ENCODE data around the gene TMEM52. TPM values are rescaled to one million over a fixed set of nuclear protein-coding genes. Genes with fewer than 3 reads are reported as not detected.

Gene TMEM52
- total RNA-seq, 1 donor from 2014 or later = 11.3 TPM

DNA sequence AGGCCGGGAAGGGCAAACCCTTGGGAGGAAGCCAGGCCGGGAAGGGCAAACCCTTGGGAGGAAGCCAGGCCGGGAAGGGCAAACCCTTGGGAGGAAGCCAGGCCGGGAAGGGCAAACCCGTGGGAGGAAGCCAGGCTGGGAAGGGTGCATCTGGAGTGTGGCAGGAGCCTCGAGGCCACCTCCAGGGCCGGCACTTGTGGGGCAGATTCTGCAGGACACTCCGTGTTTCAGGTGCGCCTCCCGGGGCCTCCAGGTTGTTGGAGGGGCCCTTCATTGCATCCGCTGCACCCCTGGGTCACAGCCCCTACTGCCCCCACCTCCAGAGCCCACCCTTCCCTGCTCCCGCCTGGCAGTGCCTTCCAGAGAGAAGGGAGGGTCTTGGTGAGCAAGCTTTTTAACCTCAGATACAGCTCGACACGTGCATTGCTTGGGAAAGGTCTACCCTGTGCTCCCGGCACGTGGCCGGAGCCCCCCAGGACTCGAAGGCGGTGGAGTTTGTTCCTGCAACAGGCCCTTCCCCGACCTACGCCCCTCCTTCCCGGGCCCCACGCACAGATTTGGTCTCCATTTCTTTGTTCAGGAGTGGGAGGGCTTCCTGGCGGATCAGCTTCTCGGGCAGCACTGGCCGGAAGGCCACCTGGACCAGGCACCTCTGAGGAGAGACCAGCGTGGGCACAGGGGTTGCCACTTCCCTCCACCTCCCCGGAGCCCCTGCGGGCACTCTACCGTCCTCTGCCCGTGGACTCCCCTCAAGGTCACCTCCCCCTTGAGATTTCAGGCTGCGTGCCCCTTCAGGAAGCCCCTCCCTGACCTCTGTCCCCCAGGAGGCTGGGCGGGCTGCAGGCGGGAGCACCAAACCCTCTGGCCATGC lies 9.4 kb upstream of the TMEM52 start:
- ATAC-seq = peak; percentile 49
- peak; percentile 70 for DNase-seq (ENCODE audit: low spot score)

GRCh38 chr1:1927751-1928150 lies 8.7 kb upstream of the TMEM52 start:
- ATAC-seq (peak; percentile 14), DNase-seq (ENCODE audit: low spot score) (peak; percentile 61)

DNA sequence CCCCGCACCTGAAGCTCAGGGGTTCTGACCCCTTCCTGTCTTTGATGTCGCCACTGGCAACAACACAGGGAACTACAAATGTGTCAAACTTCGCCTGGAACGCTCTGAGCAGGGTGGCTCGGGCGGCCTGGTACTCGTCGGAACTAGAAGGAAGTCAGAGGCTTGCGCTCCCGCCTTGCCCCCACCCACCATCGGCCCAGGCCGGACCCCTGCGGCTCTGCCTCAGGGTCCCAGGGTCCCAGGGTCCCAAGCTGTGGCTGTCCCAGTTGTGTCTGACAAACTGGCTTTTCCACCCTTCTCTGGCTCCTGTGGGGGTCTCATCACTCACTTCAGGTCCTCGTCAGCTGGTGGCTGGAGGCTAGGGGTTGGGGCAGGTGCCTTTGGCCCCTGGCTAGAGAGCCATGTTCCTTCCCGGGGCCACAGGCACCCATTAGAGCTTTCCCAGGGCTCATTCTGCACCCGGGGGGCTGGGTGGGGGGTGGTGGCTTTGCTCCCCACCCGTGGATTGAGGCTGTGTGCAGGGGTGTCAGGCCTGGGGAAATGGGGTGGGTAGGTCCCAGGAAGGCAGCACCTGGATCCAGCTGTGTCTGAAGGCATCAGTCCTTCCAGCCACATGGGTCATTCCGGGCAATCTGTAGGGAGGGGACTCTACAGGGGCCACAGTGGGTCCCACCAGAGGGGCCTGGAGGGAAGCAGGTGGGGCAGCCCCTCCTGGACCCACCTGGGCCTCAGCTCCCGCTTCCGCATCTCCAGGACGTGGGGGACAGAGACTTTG lies 8.0 kb upstream of the TMEM52 start:
- DNase-seq (ENCODE audit: low spot score) (no peak), ATAC-seq (no peak)

GRCh38 chr1:1926346-1926811 lies 7.3 kb upstream of the TMEM52 start:
- no peak for DNase-seq (ENCODE audit: low spot score)
- ATAC-seq = no peak

DNA sequence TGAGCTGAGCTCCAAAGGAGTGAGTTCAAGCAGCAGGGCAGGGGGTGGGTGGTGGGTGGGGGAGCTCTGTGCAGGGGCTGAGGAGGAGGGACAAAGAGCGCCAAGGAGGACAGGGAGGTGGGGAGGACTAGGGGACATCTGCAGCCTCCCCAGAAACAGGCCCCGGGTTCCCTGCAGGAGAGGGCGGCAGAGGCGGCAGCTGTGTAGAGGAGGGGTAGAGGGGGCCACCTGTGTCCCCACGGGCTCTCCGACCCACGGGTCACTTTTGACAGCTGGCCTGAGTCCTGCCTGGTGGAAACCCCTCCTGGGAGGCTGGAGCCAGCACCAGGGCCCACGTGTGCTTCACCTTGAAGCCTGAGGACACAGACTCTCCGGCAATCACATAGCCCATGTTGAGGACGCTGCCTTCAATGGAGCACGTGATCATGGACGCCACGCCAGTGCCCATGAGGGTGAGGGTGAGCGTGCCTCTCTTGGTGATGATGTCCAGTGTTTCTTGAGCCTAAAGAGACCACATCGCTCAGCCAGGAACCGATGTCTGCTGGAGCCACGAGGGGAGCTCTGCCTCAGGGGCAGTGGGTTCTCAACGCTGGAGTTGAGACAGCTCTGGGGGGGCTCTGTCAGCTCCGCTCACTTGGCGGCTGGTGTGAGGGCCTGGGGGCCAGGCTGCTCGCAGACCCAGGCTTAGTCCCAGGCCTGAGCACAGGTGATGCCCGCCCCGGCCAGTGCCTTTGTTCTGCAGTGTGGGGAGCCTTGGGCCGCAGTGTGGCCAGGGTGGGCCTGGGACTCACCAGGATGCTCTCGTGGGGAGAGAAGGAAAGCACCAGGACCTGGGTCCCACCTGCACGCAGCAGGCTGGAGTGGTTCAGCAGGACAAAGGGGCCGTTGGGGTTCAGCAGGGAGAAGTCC lies 6.6 kb upstream of the TMEM52 start:
- no peak for DNase-seq (ENCODE audit: low spot score)

DNA sequence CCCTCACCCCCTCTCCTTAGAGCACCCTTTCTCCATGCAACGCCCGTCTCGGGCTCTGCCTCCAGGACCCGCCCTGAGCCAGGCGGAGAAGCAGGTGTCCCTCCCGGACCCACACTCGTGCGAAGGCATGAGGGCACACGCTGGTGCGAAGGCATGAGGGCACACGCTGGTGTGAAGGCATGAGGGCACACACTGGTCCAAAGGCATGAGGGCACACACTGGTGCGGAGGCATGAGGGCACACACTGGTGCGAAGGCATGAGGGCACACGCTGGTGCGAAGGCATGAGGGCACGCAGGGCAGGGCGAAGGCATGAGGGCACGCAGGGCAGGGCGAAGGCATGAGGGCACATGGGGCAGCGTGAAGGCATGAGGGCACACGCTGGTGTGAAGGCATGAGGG lies 5.8 kb upstream of the TMEM52 start:
- ATAC-seq (no peak), DNase-seq (ENCODE audit: low spot score) (no peak)

More for the DNA sequence above, 6.6 kb upstream of the TMEM52 start:
- ATAC-seq = no peak

- ATAC-seq (no peak), DNase-seq (ENCODE audit: low spot score) (no peak)
Observed at GRCh38 chr1:1924386-1924785, 5.3 kb upstream of the TMEM52 start.

- DNase-seq (ENCODE audit: low spot score) (peak; percentile 78), ATAC-seq (peak; percentile 37)
Observed at GRCh38 chr1:1922956-1923833, 4.1 kb upstream of the TMEM52 start.

DNA sequence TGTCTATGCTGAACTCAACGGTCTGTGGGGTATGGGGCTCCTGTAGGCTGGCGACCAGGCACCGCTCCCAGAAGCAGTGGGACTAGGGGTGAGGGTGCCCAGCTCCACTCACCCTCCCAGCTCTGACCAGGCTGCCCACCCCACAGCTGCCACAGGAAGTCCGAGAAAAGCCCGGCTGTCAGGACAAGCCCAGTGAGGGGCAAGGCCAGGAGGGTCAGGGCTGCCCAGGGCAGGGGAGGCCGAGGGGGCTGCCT lies 3.5 kb upstream of the TMEM52 start:
- DNase-seq (ENCODE audit: low spot score) (no peak), ATAC-seq (no peak)

- DNase-seq (ENCODE audit: low spot score) (no peak), ATAC-seq (no peak)
Observed at GRCh38 chr1:1921901-1922701, 3.0 kb upstream of the TMEM52 start.

DNA sequence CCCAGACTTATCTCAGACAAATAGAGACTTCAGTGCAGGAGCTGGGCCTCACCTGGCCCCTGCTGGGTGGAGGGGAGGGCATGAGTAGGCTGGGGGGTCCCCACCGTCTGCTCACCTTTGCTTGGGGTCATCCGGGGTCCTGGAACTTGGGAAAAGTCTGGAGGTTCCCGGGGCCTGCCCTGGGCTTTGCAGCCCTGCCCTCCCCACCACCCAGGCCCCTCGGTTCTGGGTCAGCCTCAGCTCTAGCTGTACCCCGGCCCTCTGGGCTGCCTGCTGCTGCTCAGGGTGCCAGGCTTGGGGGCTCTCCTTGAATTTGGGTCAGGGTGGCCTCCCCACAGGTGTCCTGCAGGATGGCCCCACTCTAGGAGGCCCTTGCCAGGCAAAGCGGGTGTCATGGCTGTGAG lies 2.4 kb upstream of the TMEM52 start:
- ATAC-seq (no peak), DNase-seq (ENCODE audit: low spot score) (no peak)

DNA sequence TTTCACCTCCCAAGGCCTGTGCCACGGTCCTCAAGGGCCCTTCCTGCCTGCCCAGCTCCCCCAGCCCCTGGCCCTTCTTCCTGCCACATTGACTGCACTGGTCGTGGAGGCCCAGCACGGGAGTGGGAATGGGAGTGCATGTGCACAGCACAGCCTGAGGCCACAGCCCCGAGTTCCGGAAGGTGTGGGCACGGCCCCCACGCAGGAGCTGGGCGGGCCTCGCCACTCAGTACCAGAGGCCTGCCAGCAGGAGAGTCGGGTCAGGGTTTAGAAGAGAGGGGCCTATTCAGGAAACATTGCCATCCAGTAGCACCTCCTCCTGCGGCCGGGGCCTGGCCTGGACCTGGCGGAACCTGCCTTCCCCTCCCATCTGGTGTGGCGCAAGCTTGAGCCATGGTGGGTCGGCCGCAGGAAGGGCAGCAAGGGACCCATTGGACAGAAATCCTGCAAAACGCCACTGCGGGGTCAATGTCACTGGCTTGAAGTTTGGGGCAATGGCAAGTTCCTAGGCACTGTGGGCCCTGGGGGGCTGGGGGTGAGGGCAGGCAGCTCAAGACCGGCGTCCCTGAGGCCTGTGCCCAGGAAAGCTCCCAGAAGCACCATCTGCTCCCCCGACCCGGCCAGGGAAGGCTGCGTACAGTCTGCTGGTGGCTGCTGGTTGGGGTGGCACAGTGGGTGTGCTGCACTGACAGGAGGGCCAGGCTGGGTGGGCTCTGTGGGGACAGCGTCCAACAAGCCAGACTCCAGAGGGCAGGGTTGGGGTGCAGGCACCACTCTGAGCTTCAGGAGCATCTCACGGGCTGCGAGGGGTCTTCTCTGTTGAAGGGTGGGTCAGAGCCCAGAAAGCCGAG lies 1.8 kb upstream of the TMEM52 start:
- peak; percentile 55 for DNase-seq (ENCODE audit: low spot score)
- no peak for ATAC-seq

- ATAC-seq (no peak), DNase-seq (ENCODE audit: low spot score) (no peak)
Observed at GRCh38 chr1:1920057-1920607, 1.1 kb upstream of the TMEM52 start.

- peak; percentile 100 for DNase-seq (ENCODE audit: low spot score)
- ATAC-seq = peak; percentile 81
Observed at GRCh38 chr1:1919304-1920056, 401 bp upstream of the TMEM52 start.

- ATAC-seq = peak; percentile 1
- peak; percentile 55 for DNase-seq (ENCODE audit: low spot score)
Observed at GRCh38 chr1:1917995-1918900, 831 bp downstream of the TMEM52 start.

- no peak for DNase-seq (ENCODE audit: low spot score)
- ATAC-seq = no peak
Observed at GRCh38 chr1:1917304-1917976, 1.6 kb downstream of the TMEM52 start.
